ENCODE measurements around the gene TGFBR3. TPM values are rescaled to one million over a fixed set of nuclear protein-coding genes. Genes with fewer than 3 reads are reported as not detected.

The TGFBR3 gene
- total RNA-seq, 1 donor from 2014 or later = 29.9 TPM

- DNase-seq (ENCODE audit: low spot score) = no peak
- Mint-ChIP-seq H3K9me3 (peaks cover 17% of the 10 kb centered on the region), H3K27me3 (ENCODE audit: low read depth) (peaks cover 13% of the 10 kb centered on the region), H3K36me3 (ENCODE audit: low read depth) (no peaks in the 10 kb centered on the region), H3K27ac (no peak overlapping the region), H3K4me1 (ENCODE audit: low read depth) (no peaks in the 10 kb centered on the region), H3K4me3 (ENCODE audit: low read depth) (no peak overlapping the region)
- intact Hi-C loops (cut with micrococcal nuclease) = no loop called here
These were observed 244.9 kb downstream of the TGFBR3 start for GRCh38 chr1:91640877-91641526.

DNA sequence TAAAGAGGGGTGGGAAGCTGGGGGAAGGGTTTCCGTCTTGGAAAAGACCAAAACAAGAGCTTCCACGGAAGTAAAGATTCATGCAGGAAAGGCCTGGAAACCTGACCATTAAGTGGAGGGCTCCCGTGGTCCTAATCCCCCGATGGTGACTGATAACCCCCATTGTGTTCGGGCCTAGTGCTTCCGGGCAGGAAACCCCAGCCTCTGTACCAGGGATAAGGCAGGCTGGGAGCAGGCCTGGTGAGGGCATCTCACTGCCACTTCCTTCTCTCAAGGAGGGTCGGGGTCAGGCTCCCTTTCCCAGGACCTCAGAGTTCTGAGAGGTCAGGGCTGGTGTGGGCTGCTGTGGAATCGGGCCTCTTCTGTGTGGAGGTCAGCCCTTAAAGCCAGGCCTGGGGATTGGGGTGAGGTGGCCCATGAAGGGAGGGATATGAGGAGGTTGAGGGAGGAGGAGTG is 248.4 kb downstream of the TGFBR3 start:
- Mint-ChIP-seq H3K27me3 (ENCODE audit: low read depth) (peaks cover 4% of the 10 kb centered on the region), H3K27ac (no peak overlapping the region), H3K4me1 (ENCODE audit: low read depth) (peaks cover 3% of the 10 kb centered on the region), H3K36me3 (ENCODE audit: low read depth) (no peaks in the 10 kb centered on the region), H3K4me3 (ENCODE audit: low read depth) (no peak overlapping the region), H3K9me3 (peaks cover 17% of the 10 kb centered on the region)
- no peak for DNase-seq (ENCODE audit: low spot score)
- intact Hi-C loops (cut with micrococcal nuclease) = no loop called here

GRCh38 chr1:91635763-91636162 is 250.2 kb downstream of the TGFBR3 start:
- Mint-ChIP-seq H3K4me1 (ENCODE audit: low read depth) (peaks cover 3% of the 10 kb centered on the region), H3K9me3 (peaks cover 7% of the 10 kb centered on the region), H3K36me3 (ENCODE audit: low read depth) (no peaks in the 10 kb centered on the region)

DNA sequence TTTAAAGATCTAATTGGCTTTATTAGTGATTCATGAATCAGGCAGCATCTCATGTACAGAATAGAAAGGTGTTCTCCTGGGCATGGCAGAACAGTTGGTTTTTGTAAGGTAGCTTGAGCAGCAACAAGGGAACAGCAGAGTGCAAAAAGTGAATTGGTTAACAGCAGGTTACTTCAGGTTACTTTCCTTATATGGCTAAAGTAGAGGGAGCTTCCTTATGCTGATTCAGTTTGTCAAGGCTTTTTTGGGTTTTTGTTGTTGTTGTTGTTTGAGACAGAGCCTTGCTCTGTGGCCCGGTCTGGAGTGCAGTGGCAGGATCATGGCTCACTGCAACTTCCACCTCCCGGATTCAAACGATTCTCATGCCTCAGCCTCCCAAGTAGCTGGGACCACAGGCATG is 252.5 kb downstream of the TGFBR3 start:
- no peak overlapping the region for H3K27ac Mint-ChIP-seq
- H3K4me1 Mint-ChIP-seq (ENCODE audit: low read depth) = peaks cover 3% of the 10 kb centered on the region
- H3K27me3 Mint-ChIP-seq (ENCODE audit: low read depth) = no peaks in the 10 kb centered on the region
- H3K9me3 Mint-ChIP-seq = no peaks in the 10 kb centered on the region
- H3K4me3 Mint-ChIP-seq (ENCODE audit: low read depth) = no peak overlapping the region
- H3K36me3 Mint-ChIP-seq (ENCODE audit: low read depth) = no peaks in the 10 kb centered on the region
- intact Hi-C loops (cut with micrococcal nuclease) = no loop called here
- DNase-seq (ENCODE audit: low spot score) = no peak

More at GRCh38 chr1:91635763-91636162, 250.2 kb downstream of the TGFBR3 start:
- no peak overlapping the region for H3K27ac Mint-ChIP-seq
- H3K4me3 Mint-ChIP-seq (ENCODE audit: low read depth) = no peak overlapping the region
- DNase-seq (ENCODE audit: low spot score) = no peak
- intact Hi-C loops (cut with micrococcal nuclease) = no loop called here
- H3K27me3 Mint-ChIP-seq (ENCODE audit: low read depth) = no peaks in the 10 kb centered on the region

DNA sequence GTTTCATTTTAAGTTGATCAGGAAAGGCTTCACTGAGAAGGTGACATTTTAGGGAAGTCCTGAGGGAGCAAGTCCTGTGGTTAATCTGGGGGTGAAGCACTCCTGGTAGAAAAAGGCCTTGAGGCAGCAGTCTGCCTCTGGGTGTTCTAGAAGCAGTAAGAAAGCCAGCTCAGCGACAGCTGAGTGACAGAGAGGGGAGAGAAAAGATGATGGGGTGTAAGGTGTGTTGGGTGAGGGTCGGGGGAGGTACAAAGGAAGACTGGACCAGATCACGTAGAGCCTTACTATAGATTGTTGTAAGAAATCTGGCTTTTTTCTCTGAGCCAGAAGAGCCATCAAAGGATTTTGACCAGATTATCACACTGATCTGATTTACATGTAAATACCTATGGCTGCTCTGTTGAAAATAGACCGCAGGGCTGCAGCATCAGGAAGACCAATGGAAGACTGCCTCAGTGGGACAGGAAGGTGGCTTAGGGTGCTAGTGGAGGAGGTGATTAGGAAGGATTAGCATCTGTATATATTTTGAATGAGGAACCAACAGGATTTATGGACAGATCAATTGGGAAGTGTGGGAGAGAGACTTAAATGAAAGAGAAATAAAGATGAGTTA is 254.1 kb downstream of the TGFBR3 start:
- Mint-ChIP-seq H3K4me3 (ENCODE audit: low read depth) (no peak overlapping the region), H3K4me1 (ENCODE audit: low read depth) (peaks cover 3% of the 10 kb centered on the region), H3K27me3 (ENCODE audit: low read depth) (no peaks in the 10 kb centered on the region), H3K36me3 (ENCODE audit: low read depth) (no peaks in the 10 kb centered on the region), H3K27ac (no peak overlapping the region), H3K9me3 (no peaks in the 10 kb centered on the region)
- no peak for DNase-seq (ENCODE audit: low spot score)
- intact Hi-C loops (cut with micrococcal nuclease) = no loop called here

GRCh38 chr1:91630803-91631202 is 255.1 kb downstream of the TGFBR3 start:
- Mint-ChIP-seq H3K36me3 (ENCODE audit: low read depth) (no peaks in the 10 kb centered on the region), H3K27me3 (ENCODE audit: low read depth) (no peaks in the 10 kb centered on the region), H3K4me1 (ENCODE audit: low read depth) (peaks cover 3% of the 10 kb centered on the region), H3K27ac (no peak overlapping the region), H3K4me3 (ENCODE audit: low read depth) (no peak overlapping the region), H3K9me3 (no peaks in the 10 kb centered on the region)
- no peak for DNase-seq (ENCODE audit: low spot score)
- intact Hi-C loops (cut with micrococcal nuclease) = no loop called here

Other genes starting within 250 kb of the TGFBR3 start
- not detected in 2 replicates for gene BRDT, start 63.2 kb upstream of the TGFBR3 start, total RNA-seq
- gene EPHX4, start 143.8 kb upstream of the TGFBR3 start, total RNA-seq = 2.3 TPM in 2 replicates
- not detected in 2 replicates for gene SETSIP, start 189.3 kb upstream of the TGFBR3 start, total RNA-seq
- 1.4 and 2.4 TPM in 2 replicates for gene BTBD8, start 194.2 kb upstream of the TGFBR3 start, total RNA-seq

Data from activated T-helper 2 cell treated with anti-CD3 and anti-CD28 coated beads, Interferon-gamma antibody, Interleukin-2, Interleukin-4, amounts not matched to agents 10 μg/mL and 5 μg/mL and 100 μg/mL, durations not matched to agents 14 hours and 24 hours and 36 hours (primary cell).